NCI-H1048 (cell line): Measurements from ENCODE around the gene GIMAP6.
"Not testable (repeated sequence)": the region's sequence is repeated elsewhere in the genome, so short reads cannot be mapped to it uniquely, and the experiment has no call there.

Source experiments
- DNase-seq: peaks from one replicate; lab custom pipeline; 2025; lab: John Stamatoyannopoulos, UW

Gene GIMAP6

DNA sequence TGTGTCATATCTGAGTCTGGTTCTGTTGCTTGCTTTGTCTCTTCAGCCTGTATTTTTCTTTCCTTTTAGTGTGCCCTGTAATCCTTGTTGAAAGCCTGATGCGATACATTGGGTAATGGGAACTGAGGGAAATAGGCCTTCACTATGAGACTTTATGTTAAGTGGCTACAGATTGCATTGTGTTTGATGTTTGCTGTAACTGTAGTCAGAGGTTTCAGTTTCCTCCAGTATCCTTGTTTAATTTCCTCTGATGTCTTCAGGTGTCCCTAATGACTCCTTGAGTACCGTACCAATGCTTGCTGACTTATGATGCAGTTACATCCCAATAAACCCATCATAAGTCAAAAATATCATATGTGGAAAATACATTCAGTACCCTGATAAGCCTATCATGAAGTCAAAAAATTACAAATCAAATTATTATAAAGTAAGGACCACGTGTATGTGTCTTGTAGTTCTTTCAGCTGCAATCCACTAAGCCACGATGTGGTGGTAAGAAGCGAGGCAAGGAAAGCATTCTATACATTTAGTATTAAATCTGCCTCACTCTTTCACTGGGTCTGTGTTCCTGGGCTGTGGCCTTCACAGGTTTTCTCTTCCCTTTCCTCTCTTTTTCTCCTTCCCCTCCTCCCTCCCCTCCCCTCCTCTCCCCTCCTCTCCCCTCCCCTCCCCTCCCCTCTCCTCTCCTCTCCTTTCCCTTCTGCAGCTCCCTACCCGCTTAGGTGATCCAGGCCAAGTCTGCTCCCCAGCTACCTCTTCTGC lies 13.3 kb upstream of the GIMAP6 start:
- DNase-seq, result no peak

DNA sequence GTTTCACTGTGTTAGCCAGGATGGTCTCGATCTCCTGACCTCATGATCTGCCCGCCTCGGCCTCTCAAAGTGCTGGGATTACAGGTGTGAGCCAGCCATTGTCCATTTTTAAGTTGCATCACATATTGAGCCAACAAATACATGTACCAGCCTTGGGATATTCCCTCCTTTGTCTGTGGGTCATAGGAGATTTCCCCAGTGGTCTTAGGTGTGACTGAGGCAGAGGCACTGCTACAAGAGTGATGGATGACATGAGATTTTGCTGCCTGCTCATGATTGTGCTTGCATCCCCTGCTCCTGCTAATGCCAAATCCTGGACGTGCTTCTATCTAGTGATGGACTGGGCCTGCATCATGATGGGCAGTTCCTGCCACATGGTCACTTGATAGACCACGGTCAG lies 10.7 kb upstream of the GIMAP6 start:
- no peak for DNase-seq

GRCh38 chr7:150641854-150642253 lies 9.7 kb upstream of the GIMAP6 start:
- no peak for DNase-seq

GRCh38 chr7:150633926-150634325 lies 1.7 kb upstream of the GIMAP6 start:
- DNase-seq, result no peak

DNA sequence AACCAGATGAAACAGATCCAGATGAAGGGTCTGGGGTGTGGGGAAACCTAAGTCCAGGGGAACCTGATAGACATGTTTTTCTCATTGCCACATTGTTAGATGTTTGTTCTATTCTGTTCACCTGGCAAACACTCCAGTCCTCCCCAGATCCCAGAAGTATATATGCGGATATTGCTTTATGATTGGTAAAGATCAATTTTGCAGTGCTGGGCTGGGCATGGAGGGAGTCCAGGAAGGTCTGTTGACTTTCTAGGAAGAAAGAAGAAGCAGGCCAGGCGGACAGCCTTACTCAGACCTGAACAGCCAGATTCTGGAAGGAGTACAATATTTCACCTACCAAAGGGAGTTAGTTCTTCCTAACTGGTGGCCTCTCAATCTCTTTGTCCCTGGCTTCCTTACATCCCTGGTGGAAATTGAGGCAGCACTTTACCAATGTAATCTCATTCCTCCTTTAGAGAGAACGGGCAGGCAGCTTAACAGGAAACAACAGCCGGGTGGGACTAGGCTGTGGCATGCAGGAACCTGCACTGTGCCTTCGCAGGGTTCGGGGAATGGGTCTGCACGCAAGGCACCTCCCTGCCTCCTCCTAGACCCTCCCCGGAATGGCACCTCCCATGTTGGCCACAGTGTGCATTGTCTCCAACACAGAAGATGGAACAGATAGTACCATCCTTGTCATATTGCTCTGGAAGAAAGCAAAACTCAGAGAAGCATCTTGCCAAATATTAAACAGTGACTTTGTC lies 930 bp downstream of the GIMAP6 start:
- DNase-seq, result no peak

- no peak for DNase-seq
Measured at GRCh38 chr7:150629347-150629746, 2.8 kb downstream of the GIMAP6 start.

- no peak for DNase-seq
Measured at GRCh38 chr7:150627959-150628358, 4.2 kb downstream of the GIMAP6 start.

DNA sequence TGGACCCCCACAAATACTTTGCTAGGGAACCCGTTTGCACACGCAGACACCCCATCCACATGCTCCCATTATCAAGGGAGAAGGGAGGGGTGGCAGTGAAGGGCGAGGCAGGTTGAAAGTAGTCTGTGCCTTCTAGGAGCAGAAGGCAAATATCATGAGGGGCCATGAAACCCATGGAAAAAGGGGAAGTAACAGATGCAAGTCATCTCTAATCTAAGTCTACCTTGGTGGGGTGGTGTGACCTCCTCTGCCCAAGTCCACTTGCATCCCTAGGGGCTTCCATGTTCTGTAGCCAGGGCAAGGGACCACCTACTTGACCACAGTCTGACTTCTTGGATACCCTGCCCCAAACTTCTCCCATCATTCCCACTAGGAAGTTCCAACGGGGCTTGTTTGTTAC lies 5.5 kb downstream of the GIMAP6 start:
- no peak for DNase-seq

DNA sequence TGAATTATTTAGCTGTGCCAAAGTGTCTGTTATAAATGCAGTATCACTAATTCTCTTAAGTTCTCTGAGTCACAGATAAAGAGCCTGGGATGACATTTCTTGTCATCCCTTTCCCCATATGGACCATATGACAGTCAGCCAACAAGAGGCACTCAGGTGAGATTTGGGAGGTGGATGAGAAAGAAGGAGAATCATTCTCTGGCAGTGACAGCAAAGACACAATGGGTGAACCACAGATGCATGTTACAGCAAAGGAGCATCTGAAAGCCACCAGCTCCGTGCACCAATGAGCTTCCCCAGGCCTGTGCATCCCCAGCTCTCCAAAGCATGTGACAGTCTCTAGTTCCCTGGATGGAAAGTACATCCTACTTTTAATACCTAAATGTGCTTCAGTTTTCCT lies 10.8 kb downstream of the GIMAP6 start:
- no peak for DNase-seq

GRCh38 chr7:150620617-150621371 lies 11.4 kb downstream of the GIMAP6 start:
- no peak for DNase-seq

GRCh38 chr7:150620061-150620460 lies 12.1 kb downstream of the GIMAP6 start:
- DNase-seq, result no peak

GRCh38 chr7:150615221-150615755 lies 16.9 kb downstream of the GIMAP6 start:
- not testable (repeated sequence) for DNase-seq

- not testable (repeated sequence) for DNase-seq
Measured at GRCh38 chr7:150614426-150614825, 17.8 kb downstream of the GIMAP6 start.

DNA sequence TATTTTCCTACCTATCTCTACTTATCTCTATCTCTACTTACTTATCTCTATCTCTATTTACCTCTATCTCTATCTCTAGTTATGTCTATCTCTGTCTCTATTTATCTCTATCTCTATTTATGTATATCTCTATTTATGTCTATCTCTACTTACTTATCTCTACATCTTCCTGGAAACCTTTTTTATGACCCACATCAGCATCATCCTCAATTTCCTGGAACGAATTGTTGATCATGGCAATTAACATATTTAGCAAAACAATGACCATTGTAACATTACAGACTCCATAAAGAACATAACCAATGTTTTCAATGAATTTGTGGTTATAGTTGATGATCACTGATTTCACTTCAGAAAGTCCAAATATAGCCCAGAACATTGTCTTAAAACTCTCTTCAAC lies 18.3 kb downstream of the GIMAP6 start:
- DNase-seq, result no peak

- no peak for DNase-seq
Measured at GRCh38 chr7:150612925-150613324, 19.3 kb downstream of the GIMAP6 start.

GRCh38 chr7:150610233-150610632 lies 22.0 kb downstream of the GIMAP6 start:
- DNase-seq, result no peak

DNA sequence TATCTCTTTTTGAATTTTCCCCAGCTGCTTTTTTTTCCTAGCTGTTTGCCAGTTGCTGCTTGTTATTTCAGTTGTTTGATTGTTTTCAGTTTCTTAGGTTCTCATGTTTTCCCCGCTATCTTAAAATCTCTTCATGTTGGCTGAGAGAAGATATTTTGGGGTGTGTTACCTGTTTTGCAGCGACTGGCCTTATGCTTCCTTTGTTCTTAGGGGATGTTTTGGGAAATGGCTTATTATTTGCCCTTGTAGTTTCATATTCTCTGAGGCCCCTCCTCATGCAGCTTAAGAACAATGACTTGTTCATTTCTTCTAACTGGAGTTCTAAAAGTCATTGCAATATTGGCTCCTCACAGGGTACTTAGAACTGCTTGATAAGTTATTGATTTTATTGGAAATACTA lies 28.6 kb downstream of the GIMAP6 start:
- DNase-seq, result not testable (repeated sequence)

DNA sequence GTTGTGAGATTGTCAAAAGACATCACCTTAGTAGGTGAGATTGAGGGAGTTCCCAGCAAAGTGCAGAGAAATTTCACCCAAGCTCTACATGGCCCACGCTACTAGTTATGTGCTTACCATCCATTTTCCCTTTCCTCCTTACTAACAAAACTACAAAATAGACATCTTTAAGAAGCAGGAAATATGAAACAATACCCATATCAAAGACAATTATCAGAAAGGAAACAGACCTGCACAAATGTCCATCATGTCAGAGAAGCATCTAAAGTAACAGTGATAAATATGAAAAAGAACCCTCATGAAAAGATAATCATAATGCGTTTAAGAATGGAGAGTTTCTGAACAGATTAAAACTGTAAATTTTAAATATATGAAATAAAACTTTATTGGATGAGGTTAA lies 36.8 kb downstream of the GIMAP6 start:
- DNase-seq, result no peak

GRCh38 chr7:150594805-150595204 lies 37.4 kb downstream of the GIMAP6 start:
- DNase-seq, result no peak

DNA sequence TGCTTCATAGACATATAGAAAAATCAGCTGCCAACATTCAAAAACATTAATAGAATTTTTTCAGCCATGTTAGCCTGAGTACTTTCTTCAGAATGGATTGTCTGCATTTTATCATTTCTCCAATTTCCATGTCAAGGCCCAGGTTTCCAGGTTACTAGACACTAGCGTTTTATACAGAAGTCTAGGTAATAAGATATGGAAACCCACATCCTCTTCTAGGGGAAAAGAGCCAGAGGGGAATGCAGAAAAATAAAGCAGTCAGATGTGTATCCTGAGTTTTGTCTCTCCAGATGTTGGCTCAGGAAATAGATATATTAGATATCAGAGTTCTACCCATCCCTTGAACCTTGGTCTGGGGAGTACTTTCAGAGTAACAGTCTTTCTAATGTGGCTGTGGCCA lies 44.6 kb downstream of the GIMAP6 start:
- no peak for DNase-seq

DNA sequence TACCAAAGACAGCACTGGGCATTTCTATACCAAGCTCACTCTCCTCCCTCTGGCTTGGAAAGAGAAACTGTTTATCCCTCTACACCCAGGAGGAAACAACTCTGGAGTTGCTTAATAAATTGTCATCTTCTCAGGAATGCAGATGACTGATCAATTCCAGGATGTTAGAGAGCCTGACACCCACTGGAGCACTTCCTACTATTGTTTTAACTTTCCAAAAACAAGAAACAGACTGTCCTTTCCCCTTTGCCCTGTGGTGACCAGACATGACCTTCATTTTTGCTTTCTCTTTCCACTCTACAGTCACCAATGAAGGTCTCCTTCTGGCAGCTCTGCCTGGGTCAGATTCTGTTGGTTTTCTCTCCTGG lies 45.4 kb downstream of the GIMAP6 start:
- DNase-seq, result no peak

DNA sequence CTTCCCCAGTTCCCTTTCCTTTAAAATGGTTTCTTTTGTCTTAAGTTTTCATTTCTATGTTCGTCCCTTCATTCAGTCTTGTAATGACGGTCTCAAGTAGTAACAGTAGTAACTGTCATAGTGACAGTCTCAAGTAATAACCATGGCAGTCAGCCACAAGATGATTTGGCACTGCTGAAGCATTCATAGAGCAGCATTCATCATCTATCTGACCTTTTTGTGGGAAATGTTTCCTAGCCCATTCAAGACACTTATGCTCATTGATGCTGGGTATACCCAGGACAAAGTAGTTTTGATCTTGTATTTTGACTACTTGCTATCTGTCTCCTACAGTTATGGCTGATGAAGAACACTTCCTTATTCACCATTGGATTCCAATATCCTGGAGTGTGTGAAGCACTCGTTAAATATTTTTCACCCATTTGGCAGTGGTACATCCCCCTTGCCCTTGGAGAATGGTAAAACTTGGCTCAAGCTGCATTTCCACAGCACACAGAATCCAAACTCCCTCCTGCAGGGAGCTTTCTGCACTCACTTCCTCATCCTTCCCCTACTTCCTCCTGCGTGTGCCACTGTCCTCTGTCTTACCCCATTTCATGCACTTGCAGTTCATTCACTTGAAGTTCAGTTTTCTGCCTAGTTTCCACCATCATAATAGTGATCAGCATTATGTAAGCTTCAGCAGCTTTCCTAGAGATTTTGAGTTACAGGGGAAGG lies 46.0 kb downstream of the GIMAP6 start:
- no peak for DNase-seq
